GM19035 (cell line): Measurements from ENCODE around the gene IFITM1.
"Not testable (repeated sequence)": the region's sequence is repeated elsewhere in the genome, so short reads cannot be mapped to it uniquely, and the experiment has no call there.

Source experiments
- ATAC-seq: cut with Tn5 transposase; IDR thresholded peaks from one replicate; pipeline ENCODE4 v1.9.1; 2021; ENCODE audit not compliant: unreplicated experiment

Gene IFITM1

DNA sequence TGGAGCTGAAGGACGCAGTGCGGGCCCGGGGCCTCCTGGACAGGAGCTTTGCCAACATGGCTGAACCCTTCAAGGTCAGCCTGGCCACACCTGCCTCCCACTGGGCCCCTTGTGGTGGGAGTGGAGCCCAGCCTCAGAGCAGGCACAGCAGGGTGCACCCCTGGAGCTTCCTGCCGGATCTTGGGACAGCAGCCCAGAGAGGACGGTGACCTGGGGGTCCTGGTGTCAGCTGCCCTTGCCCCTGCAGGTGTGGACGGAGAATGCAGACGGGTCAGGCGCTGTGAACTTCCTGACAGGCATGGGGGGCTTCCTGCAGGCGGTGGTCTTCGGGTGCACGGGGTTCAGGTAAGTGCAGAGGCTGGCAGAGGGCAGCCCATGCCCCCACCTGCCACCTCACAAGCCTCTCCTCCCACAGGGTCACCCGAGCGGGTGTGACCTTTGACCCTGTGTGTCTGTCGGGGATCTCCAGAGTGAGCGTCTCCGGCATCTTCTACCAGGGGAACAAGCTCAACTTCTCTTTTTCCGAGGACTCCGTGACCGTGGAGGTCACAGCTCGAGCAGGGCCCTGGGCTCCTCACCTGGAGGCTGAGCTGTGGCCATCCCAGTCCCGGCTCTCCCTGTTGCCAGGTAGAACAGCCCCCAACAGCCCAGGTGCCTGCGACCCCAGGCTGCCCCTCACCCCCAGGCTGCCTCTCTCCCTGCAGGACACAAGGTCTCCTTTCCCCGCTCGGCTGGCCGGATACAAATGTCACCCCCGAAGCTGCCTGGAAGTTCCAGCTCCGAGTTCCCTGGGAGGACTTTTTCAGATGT lies 19.8 kb upstream of the IFITM1 start:
- ATAC-seq: no peak

DNA sequence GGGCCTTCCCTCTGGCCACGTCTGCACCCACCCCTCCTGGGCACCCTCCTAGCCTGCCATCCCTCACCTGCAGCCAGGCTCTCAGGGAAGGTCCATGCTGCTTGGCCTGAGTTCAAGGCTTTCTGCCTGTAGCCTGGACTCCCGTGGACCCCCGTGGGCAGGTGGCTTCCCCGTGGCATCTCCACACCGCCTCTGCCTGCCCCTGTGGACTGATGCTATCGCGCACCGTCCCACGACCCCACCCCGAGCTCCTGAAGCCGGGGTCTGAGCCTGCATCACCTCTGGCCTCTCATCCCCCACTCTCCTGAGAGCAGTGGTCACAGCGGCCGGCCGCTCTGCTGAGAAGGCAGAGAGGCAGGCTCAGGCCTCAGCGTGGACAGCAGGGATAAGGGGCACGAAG lies 19.1 kb upstream of the IFITM1 start:
- ATAC-seq: no peak

DNA sequence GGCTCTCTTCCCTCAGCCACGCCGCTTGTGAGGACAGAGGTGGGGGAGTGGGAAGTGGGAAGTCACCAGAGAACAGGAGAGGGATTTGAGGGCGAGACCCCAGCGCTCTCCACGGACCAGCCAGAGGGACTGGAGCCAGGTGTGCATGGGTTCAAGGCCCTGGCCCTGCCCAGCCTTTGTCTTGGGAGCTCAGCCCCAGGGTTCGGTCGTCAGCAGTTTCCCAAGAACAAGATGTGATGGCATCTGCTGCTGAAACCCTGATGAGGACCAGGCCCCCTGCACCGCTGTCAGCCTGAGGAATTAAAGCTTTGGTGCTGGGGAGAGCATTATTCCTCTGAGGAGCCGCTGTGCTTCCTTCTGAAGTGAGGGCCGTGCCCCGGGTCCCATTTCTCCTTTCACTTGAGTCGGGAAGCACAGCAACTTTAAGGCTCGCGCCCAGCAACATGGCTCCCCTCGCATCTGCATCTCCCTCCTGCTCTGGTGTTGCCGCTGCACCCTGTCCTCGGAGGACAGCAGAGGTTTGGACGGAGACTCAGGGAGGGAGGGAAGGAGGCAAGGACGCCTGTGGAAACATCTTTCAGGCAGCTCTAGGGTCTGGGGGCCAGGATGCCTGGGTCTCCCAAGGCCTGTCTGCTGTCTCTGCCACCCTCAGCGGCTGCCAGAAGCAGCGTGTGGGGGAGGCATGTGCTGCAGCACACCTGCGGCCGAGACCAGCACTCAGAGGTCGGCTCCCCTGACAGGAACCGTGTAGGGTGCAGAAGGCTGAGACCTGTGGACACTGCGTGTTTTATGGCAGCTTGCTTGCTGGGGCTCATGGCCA lies 18.3 kb upstream of the IFITM1 start:
- no peak for ATAC-seq

DNA sequence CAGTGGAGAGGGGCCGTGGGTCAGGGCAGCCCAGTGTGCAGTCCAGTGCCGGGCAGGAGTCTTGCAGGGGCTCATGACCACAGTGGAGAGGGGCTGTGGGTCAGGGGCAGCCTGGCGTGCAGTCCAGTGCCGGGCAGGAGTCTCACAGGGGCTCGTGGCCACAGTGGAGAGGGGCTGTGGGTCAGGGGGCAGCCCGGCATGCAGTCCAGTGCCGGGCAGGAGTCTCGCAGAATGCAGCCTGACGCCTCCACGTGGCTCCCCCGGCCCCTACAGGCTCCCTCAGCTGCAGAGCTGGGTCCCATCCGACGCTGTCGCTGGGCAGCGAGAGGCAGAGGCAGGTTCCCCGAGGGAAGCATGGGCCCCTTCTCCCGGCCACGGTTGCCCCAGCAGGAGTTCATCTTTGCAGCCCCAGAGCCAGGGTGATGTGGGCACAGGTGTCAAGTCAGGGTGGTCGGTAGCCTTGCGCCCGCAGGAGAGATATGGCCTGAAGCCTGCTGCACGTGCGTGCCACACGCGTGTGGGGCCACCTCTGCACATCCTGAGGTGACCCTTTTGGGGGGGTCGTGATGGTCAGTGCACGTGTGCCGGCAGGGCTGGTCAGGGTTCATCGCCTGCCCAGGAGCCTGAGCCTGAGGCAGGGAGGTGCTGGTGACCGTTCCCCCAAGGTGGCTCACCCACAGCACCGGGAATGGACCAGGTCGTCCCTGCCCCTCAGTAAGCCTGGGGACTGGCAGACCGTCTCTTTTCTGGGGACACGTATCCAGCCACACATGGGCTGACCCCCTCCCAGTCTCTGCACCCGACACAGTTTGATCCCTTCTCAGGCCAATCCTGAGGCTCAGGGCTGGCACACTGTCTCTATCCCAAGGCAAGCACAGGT lies 17.4 kb upstream of the IFITM1 start:
- no peak for ATAC-seq

DNA sequence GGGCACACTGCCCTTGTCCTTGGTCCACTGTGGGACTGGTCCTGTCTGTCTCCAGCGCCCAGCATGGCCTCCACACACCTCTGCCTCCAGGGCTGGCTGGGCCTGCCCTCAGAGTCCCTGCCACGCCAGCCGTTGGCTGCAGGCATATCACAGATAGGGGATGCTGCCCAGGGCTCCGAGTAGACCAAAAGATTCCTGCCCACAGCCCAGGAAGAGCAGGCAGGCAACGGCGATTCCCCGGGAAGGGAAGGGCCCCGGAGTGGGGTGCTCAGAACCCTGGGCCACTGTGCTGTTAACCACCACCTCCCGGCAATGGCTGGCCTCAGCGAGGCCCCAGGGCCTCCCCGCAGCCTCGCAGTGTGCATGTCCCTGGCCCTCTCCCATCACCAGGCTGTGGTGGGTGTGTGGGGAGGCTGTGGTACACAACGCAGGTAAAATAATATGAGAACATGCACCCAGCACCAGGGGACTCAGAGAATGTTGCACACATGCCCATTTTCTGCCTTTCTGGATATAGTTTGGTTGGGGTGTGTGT lies 16.7 kb upstream of the IFITM1 start:
- no peak for ATAC-seq

DNA sequence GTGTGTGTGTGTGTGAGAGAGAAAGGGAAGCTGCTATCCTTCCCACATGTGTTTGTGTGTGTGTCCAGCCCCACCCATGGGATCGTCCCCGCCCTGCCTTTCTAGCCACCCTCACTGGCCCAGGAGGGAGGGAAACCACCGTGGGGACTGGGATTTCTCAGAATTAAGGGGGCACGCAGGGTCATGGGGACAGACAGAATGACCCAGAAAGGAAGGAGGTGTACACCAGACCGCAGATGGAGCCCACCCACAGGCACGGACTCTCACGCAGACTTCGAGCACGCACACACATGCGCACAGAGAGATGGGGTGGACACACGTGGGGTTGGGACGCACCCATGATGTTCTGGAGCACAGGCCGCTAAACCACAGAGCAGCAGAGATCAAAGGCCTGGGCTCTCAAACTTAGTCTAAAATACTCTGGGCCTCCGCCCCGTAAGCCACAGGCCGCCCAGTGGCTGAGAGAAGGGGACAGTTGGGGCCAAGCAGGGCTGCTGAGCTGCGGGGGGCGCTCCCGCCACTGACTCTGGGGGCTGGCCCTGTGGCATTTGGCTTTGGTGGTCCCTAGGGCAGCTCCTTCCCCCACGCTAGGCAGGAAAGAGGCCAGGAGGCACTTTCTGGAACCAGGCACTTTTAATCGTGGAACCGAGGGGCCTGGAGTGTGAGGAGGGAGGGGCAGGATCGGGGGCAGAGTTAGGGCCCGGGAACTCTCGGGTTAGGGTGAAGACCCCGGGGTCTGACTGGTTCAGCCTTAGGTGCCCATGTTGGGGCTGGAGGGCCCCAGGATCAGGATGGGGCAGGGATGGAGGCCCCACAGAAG lies 16.0 kb upstream of the IFITM1 start:
- ATAC-seq: no peak

DNA sequence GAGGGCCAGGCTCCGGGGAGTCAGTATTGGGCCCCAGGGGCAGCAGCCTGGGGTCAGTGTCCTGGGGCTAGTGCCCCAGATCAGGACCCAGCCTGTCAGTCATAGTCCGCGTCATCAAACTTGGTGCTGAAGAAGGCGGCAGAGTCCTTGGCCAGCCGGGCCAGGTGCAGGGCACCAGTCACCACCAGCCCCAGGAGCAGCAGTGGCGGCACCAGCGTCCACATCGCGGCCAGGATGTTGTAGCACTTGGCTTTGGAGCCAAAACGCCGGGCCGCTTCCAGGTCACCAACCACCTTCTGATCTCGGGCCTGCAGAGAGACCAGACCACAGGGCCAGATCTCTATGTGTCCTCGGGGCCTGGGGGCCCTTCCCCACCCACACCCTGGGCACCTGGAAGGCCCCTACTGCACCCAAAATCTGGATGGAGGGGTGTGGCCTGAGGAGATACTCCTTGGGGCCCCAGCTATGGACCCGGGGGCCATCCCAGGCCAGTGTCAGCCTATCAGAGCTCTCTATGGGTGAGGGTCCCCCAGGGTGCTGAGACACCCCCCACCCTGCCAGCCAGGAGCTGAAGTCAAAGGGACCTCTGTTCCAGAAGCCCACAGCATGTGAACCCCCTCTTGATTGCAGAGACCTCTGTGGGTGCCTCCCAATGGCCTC lies 15.3 kb upstream of the IFITM1 start:
- ATAC-seq: no peak

DNA sequence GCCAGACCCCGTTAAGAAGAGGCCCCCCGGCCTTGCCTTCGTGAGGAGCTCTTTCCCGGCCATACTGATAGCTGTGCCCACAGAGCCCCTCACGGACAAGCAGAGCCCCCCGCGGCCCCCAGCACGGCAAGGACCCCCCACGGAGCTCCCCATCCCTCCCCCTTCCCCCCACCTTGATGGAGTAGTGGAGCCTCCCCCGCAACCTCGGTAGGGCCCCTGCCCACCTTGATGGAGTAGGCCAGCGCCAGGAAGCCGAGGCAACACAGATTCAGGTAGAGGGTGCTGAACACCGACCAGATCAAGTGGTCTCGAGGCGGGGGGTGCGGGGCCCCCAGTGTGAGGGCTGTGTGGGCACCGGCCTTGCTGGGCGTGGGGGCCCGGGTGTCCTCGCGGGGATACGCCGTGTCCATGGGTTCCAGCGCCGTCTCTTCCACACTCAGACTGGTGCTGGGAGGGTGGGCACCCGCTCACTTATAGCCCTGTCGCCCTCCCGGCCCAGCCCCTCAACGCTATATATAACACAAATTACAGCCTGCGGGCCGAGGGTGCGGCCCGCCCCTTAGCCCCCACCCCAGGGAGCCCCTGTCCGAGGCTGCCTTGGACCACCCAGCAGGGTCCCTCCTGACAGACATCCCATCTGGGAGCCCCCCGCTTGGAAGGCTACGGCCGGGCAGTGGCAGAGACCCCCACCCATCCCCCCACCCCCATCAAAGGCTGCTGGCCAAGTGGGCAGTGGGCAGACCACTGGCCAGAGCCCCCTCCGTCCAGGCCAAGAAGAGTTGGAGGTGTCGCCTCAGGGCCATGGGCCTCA lies 14.6 kb upstream of the IFITM1 start, which contains the start of gene IFITM5:
Gene IFITM5 (minus strand): TSS at position 446 of the 811 bp plus-strand sequence. CDS start 36 bp downstream, at position 410.
- ATAC-seq: no peak

DNA sequence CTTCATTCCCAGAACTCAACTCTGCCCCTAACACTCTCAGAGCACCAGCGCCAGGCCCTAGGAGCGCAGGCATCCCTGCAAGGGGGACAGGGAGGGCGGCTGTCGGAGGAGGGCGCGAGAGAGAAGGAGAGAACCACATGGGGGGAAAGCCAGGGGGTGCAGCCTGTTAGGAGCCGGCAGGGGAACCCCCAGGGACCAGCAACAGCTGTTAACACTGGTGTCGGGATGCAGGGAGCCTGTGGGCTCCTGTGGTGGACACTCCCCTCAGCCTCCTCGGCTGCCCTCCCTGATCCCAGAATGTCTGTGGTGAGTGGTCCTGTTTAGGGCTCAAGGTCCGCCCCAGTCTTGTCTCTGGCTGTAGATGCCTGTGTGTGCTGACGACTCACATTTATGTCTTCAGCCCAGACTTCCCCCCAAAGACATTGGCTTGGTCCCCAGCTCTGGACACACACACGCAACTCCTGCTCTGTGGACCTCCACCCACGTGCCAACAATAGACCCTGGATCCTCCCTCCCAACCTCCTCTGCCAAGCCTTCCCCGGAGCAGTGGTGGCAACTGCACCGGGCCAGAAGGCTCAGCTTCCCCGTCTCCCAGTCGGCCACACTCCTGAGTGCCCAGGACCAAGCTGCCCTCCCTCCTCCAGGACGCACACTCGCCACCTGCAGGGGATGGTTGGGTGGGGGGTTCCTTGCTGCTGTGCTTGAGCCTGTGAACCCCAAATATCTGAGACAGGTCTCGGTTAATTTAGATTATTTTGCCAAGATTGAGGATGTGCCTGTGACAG lies 13.7 kb upstream of the IFITM1 start:
- ATAC-seq: no peak

DNA sequence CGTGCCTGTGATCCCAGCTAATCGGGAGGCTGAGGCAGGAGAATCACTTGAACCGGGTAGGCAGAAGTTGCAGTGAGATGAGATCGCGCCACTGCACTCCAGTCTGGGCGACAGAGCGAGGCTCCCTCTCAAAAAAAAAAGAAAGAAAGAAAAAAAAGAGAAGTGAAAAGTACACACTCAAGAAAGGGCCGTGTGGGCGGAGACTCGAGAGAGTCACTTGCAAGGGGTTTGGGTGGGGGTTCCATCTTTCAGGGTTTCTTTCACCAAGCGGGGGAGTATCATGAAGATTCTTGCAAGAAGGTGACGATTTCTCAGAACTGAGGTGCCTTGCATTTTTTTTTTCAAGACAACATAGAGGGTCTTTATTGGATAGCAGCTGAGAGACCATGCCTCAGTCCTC lies 10.5 kb upstream of the IFITM1 start:
- ATAC-seq: no peak

DNA sequence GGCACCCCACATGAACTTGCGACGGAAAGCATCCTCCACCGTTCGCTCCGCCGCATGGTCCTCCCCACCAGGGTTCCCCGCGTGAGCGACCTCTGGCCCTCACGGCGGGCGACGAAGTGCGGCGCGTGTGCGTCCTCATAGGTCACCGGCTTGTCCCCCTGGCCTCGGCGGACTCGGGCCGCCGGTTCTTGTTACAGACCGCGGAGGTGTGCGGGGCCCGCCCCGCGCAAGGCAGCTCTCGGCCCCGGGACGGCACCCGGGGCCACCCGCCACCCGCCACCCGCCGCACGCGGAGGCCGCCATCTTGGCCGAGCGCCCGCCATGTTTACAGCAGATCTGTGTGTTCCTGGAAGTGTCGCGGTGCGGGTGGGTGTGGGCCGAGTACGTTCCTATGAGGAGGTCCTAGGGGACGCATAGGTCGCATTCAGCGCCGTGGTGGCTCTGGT lies 9.8 kb upstream of the IFITM1 start:
- no peak for ATAC-seq

DNA sequence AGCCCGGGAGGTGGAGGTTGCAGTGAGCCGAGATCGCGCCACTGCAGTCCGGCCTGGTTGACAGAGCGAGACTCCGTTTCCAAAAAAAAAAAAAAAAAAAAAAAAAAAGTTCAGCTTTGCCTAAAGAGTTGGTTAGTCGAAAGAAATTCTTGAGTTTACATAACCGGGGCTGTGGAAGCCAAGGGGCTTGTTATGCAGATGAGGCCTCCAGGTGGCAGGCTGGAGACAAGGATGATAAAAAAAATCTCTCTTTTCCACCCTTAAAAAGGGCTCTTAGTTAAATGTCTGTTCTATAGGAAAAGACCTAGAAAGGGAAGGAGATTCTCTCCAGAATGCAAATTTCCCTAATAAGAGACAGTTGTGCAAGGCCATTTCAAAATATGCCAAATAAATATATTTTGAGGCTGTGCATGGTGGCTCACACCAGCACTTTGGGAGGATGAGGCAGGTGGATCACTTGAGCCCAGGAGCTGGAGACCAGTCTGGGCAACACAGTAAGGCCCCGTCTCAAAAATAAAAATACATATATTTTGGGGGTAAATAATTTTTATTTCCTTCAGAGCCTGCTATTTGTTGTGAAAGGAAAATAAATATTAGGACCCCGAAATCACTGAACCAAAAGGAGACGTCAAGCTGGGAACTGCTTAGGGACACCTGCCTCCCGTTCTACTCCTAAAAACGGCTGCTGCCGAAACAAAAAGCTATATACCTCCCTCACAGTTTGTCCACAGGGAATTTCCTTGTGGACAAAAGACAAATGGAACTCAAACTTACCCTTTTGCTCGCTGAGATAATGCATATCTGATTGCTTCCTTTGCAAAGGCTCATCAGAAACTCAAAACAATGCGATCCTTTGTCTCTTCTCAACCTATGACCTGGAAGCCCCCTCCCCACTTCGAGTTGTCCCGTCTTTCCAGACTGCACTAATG lies 8.7 kb upstream of the IFITM1 start:
- no peak for ATAC-seq

DNA sequence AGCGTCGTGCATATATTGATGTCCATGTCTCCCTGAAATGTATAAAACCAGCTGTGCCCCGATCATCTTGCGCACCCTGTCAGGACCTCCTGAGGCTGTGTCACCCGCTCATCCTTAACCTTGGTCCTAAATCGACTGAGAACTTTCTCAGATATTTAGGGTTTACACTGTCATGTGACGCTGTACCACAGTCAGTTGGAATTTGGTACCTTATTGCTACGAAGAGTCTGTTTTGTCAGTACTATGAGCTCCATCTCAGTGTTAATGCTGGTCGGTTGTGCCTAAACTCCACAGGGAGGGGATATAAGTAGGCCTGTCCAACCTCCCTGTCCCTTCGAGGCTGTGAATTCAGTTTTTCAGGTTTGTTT lies 8.0 kb upstream of the IFITM1 start:
- ATAC-seq: no peak

DNA sequence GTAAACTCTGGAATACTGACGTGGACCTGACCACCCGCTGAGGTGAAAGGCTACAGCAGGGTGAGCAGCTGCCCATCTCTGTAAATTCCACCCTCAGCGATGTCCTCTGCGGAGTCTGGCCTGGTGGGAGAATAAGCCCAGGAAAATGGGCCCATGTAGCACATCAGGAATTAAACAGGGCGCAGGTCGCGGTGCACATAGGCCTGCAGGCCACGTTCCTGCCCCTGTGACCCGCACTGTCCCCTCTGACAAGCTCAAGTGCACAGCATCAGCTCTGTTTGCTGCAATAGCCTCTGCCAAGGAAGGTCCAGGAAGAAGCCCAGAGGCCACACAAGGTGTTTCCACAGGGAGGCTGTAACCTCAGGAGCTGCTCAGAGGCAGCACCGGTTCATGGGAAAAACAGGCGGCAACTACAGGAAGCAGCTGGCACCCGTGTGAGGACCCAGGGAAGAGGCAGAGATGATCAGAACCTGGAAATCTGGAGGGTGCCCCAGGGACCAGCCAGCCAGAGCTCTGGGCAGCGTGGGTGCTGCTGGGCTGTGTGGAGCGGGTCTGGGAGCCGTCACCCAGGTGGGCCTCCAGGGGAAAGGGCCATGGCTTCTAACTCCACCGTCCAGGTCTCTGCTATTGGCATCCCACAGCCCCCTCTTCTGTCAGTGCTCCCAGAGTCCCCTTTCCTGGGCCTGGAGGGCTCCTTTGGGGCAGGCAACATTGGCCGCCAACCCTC lies 7.0 kb upstream of the IFITM1 start:
- ATAC-seq: no peak

DNA sequence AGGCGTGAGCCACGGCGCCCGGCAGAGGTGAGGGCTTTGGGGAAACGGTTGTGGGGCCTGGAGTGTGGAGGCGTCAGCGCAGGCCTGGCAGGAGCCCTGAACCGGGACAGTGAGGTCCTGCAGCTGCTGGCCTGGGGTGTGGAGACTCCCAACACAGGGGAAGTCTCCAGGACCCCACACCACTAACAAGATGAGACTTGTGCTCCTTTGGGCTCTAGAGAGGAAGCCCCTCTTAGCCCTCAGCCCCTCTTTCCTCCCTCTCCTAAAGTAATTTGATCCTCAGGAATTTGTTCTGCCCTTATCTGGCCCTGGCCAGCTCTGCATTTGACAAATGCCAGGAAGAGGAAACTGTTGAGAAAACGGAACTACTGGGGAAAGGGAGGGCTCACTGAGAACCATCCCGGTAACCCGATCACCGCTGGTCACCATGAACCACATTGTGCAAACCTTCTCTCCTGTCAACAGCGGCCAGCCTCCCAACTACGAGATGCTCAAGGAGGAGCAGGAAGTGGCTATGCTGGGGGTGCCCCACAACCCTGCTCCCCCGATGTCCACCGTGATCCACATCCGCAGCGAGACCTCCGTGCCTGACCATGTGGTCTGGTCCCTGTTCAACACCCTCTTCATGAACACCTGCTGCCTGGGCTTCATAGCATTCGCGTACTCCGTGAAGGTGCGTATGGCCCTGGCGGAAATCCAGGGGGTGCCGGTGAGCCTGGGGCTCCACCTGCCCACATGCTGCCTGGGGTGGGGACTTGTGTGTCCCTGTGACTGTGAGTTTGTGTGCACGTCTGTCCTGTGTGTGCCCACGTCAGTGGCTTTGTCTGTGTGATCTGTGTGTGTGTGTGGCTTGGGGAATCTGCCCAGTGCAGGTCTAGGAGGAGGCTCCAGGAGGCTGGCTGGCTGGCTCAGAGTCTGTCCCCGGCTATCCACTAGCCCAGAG lies 5.8 kb upstream of the IFITM1 start, which contains the start of gene IFITM2:
Gene IFITM2 (plus strand): TSS at position 51 of the 943 bp plus-strand sequence. CDS start 377 bp downstream, at position 428.
- not testable (repeated sequence) for ATAC-seq
